ENCODE measurements around the gene ENO2.

Gene ENO2

GRCh38 chr12:6953442-6954315, 39.3 kb downstream of the ENO2 start:
- Histone ChIP-seq H3K4me3 (IDR thresholded peaks at IDR 0.05; ENCODE audit: insufficient read depth, low read depth, low read length) (no peak overlapping the region), H3K36me3 (ENCODE audit: insufficient read depth) (no peaks in the 10 kb centered on the region), H2AFZ (ENCODE audit: low read depth) (peak overlapping the region; percentile 79), H4K20me1 (ENCODE audit: insufficient read depth) (no peaks in the 10 kb centered on the region), H3K9ac (peak overlapping the region; percentile 20; the same call in 1 of the 2 replicates), H3K79me2 (ENCODE audit: insufficient read depth, low read depth) (no peaks in the 10 kb centered on the region), H3K4me1 (ENCODE audit: low read depth, poor library complexity, severe bottlenecking) (peaks cover 33% of the 10 kb centered on the region), H3K4me2 (peak overlapping the region; percentile 93), H3K27me3 (ENCODE audit: insufficient read depth, low read depth) (no peaks in the 10 kb centered on the region), H3K27ac (peak overlapping the region; percentile 35)
- TF ChIP-seq CTCF (conservative IDR thresholded peaks at IDR 0.05; ENCODE audit: low read depth, low read length) = no peak

GRCh38 chr12:6954316-6955107, 40.1 kb downstream of the ENO2 start:
- no peaks in the 10 kb centered on the region for H3K36me3 ChIP-seq (ENCODE audit: insufficient read depth)
- peak overlapping the region; percentile 79; the same call in 1 of the 2 replicates for H2AFZ ChIP-seq (ENCODE audit: low read depth)
- H3K27me3 ChIP-seq (ENCODE audit: insufficient read depth, low read depth) = no peaks in the 10 kb centered on the region
- peak overlapping the region; percentile 93 for H3K4me2 ChIP-seq
- H4K20me1 ChIP-seq (ENCODE audit: insufficient read depth) = no peaks in the 10 kb centered on the region
- H3K9ac ChIP-seq = no peak overlapping the region
- H3K27ac ChIP-seq = no peak overlapping the region
- H3K4me3 ChIP-seq (IDR thresholded peaks at IDR 0.05; ENCODE audit: insufficient read depth, low read depth, low read length) = no peak overlapping the region
- H3K4me1 ChIP-seq (ENCODE audit: low read depth, poor library complexity, severe bottlenecking) = peaks cover 25% of the 10 kb centered on the region
- no peaks in the 10 kb centered on the region for H3K79me2 ChIP-seq (ENCODE audit: insufficient read depth, low read depth)
- no peak for TF ChIP-seq CTCF (conservative IDR thresholded peaks at IDR 0.05; ENCODE audit: low read depth, low read length)

GRCh38 chr12:6955108-6956020, 41.0 kb downstream of the ENO2 start:
- Histone ChIP-seq H3K79me2 (ENCODE audit: insufficient read depth, low read depth) (no peaks in the 10 kb centered on the region), H3K27me3 (ENCODE audit: insufficient read depth, low read depth) (no peaks in the 10 kb centered on the region), H3K36me3 (ENCODE audit: insufficient read depth) (no peaks in the 10 kb centered on the region), H3K9ac (no peak overlapping the region), H3K4me1 (ENCODE audit: low read depth, poor library complexity, severe bottlenecking) (peaks cover 22% of the 10 kb centered on the region), H3K4me3 (IDR thresholded peaks at IDR 0.05; ENCODE audit: insufficient read depth, low read depth, low read length) (no peak overlapping the region), H2AFZ (ENCODE audit: low read depth) (no peak overlapping the region), H3K4me2 (no peak overlapping the region), H4K20me1 (ENCODE audit: insufficient read depth) (no peaks in the 10 kb centered on the region), H3K27ac (no peak overlapping the region)
- no peak for TF ChIP-seq CTCF (conservative IDR thresholded peaks at IDR 0.05; ENCODE audit: low read depth, low read length)

All from KMS-11 (cell line).